RWPE1 (cell line): ENCODE data around the gene ME3.

Source experiments
- CTCF ChIA-PET: fragments of 350-600 bp; sonication (Branson Sonifier 250); formaldehyde crosslinking; extraction: SDS; loops from one replicate; lab custom pipeline; 2021; lab: Yijun Ruan, JAX
- POLR2A ChIA-PET: fragments of 400-600 bp; formaldehyde crosslinking; extraction: SDS; loops from one replicate; lab custom pipeline; 2020; ENCODE audit warnings: antibody characterized with exemption; ENCODE audit not compliant: low non-redundant PET; lab: Yijun Ruan, JAX
- DNase-seq: peaks from one replicate; pipeline ENCODE4 v3.0.0; 2012; ENCODE audit warnings: low spot score
- H3K27ac ChIP-seq: fragments of 450-650 bp; 2 replicates; pipeline ENCODE4 v1.5.1; 2017
- CTCF ChIP-seq: fragments of 450-650 bp; conservative IDR thresholded peaks from 2 replicates; pipeline ENCODE4 v1.5.1; 2017; ENCODE audit warnings: low read depth, mild to moderate bottlenecking

Gene ME3

GRCh38 chr11:86687185-86687778 is 14.9 kb upstream of the ME3 start:
- ChIA-PET POLR2A (no interaction called here), CTCF (no interaction called here)
- no peak overlapping the region for H3K27ac ChIP-seq
- no peak for DNase-seq
- no peak for TF ChIP-seq CTCF

GRCh38 chr11:86686531-86686930 is 14.1 kb upstream of the ME3 start:
- no peak for DNase-seq
- no peak for TF ChIP-seq CTCF
- CTCF ChIA-PET, result no interaction called here
- H3K27ac ChIP-seq, result no peak overlapping the region
- POLR2A ChIA-PET, result no interaction called here

GRCh38 chr11:86681483-86681756 is 9.0 kb upstream of the ME3 start:
- H3K27ac ChIP-seq, result no peak overlapping the region
- POLR2A ChIA-PET, result no interaction called here
- CTCF ChIA-PET, result interaction anchor here (0.7 to 0.8 kb wide), 2 partner anchors 49 to 73 kb away, joined by 3 to 6 read pairs; no protein-coding TSS in a partner anchor
- DNase-seq, result no peak
- TF ChIP-seq CTCF, result no peak

- ChIA-PET CTCF (interaction anchor here (0.7 to 0.8 kb wide), 3 partner anchors 48 to 446 kb away, joined by 3 to 6 read pairs (median 3); no protein-coding TSS in a partner anchor), POLR2A (no interaction called here)
- no peak overlapping the region for H3K27ac ChIP-seq
- DNase-seq, result no peak
- no peak for TF ChIP-seq CTCF
Measured at GRCh38 chr11:86680716-86681482, 8.5 kb upstream of the ME3 start.

- POLR2A ChIA-PET, result no interaction called here
- no peak overlapping the region for H3K27ac ChIP-seq
- DNase-seq, result no peak
- TF ChIP-seq CTCF, result no peak
- CTCF ChIA-PET, result no interaction called here
Measured at GRCh38 chr11:86678823-86679222, 6.4 kb upstream of the ME3 start.

GRCh38 chr11:86678296-86678695 is 5.9 kb upstream of the ME3 start:
- H3K27ac ChIP-seq, result no peak overlapping the region
- ChIA-PET CTCF (no interaction called here), POLR2A (no interaction called here)
- no peak for TF ChIP-seq CTCF
- DNase-seq, result no peak
